Bronchial epithelial cell (primary cell): ENCODE data around the gene DPP3. TPM values are rescaled to one million over a fixed set of nuclear protein-coding genes. Genes with fewer than 3 reads are reported as not detected.

Experiments used
- DNase-seq: peaks from one replicate; pipeline ENCODE4 v3.0.0-alpha.2; 2010; ENCODE audit warnings: low read depth
- FAIRE-seq: peaks from 2 replicates; lab custom pipeline; 2011; peaks lifted over from hg19 to GRCh38; lab: Jason Lieb, UNC
- H3K27me3 ChIP-seq: 2 replicates; pipeline ENCODE4 v1.5.1; 2011; ENCODE audit warnings: low read length; ENCODE audit not compliant: control insufficient read depth, insufficient read depth
- H3K36me3 ChIP-seq: 2 replicates; pipeline ENCODE4 v1.5.1; 2011; ENCODE audit warnings: low read length; ENCODE audit not compliant: control insufficient read depth, insufficient read depth
- H3K4me3 ChIP-seq: 2 replicates; pipeline ENCODE4 v1.5.1; 2011; ENCODE audit warnings: mild to moderate bottlenecking, low read depth, low read length, control low read depth
- CTCF ChIP-seq: IDR thresholded peaks from 2 replicates; pipeline ENCODE4 v1.5.1; 2011; ENCODE audit warnings: mild to moderate bottlenecking, moderate library complexity, low read length, control low read depth, inconsistent platforms; ENCODE audit not compliant: insufficient read depth, severe bottlenecking
- total RNA-seq: library from RNA; depleted of rRNA; stranded (reverse); fragments of >200 nt; gene quantifications from 2 replicates; pipeline ENCODE4 v1.2.1, GENCODE V29; 2014

Gene DPP3
- total RNA-seq, 1 donor from 2014 or later, result 45.0 TPM

- Histone ChIP-seq H3K4me3 (no peak overlapping the region), H3K36me3 (peaks cover 53% of the 10 kb centered on the region), H3K27me3 (no peaks in the 10 kb centered on the region)
- TF ChIP-seq CTCF, result peak; percentile 48
- no peak for FAIRE-seq
- DNase-seq, result no peak
These were observed 11.2 kb downstream of the DPP3 start for GRCh38 chr11:66491315-66491935.

- peaks cover 51% of the 10 kb centered on the region for H3K36me3 ChIP-seq
- no peak overlapping the region for H3K4me3 ChIP-seq
- H3K27me3 ChIP-seq, result no peaks in the 10 kb centered on the region
- FAIRE-seq (peak; percentile 64), DNase-seq (no peak)
- TF ChIP-seq CTCF, result no peak
These were observed 12.1 kb downstream of the DPP3 start for GRCh38 chr11:66492161-66492865.

- Histone ChIP-seq H3K4me3 (no peak overlapping the region), H3K27me3 (no peaks in the 10 kb centered on the region), H3K36me3 (peaks cover 47% of the 10 kb centered on the region)
- no peak for TF ChIP-seq CTCF
- DNase-seq (no peak), FAIRE-seq (no peak)
These were observed 12.9 kb downstream of the DPP3 start for GRCh38 chr11:66493130-66493529.

- DNase-seq (no peak), FAIRE-seq (peak; percentile 64)
- Histone ChIP-seq H3K27me3 (no peaks in the 10 kb centered on the region), H3K4me3 (no peak overlapping the region), H3K36me3 (peaks cover 43% of the 10 kb centered on the region)
- no peak for TF ChIP-seq CTCF
These were observed 14.2 kb downstream of the DPP3 start for GRCh38 chr11:66494458-66494857.

- Histone ChIP-seq H3K36me3 (peaks cover 40% of the 10 kb centered on the region), H3K4me3 (no peak overlapping the region), H3K27me3 (no peaks in the 10 kb centered on the region)
- TF ChIP-seq CTCF, result no peak
- no peak for FAIRE-seq
- DNase-seq, result no peak
These were observed 14.7 kb downstream of the DPP3 start for GRCh38 chr11:66494935-66495334.
